Panc1 (cell line): Measurements from ENCODE around the gene SOCS6.

ENCODE experiments used
- CTCF ChIP-seq: fragments of 450-650 bp; IDR thresholded peaks from 2 replicates; pipeline ENCODE4 v1.5.1; 2017; ENCODE audit warnings: mild to moderate bottlenecking
- POLR2AphosphoS5 ChIP-seq: IDR thresholded peaks from 2 replicates; pipeline ENCODE4 v1.6.1; 2012; ENCODE audit warnings: mild to moderate bottlenecking, low read depth, low read length, moderate library complexity
- SIN3A ChIP-seq: IDR thresholded peaks from 2 replicates; pipeline ENCODE4 v1.6.1; 2012; ENCODE audit warnings: low read depth, mild to moderate bottlenecking, low read length, moderate library complexity, borderline replicate concordance; ENCODE audit not compliant: insufficient read depth
- TCF7L2 ChIP-seq: IDR thresholded peaks from 2 replicates; pipeline ENCODE4 v1.6.1; 2011; ENCODE audit warnings: mild to moderate bottlenecking, low read depth, low read length, inconsistent platforms
- TF ChIP-seq, protein P1 (sequence below), 2 experiments: IDR thresholded peaks; 2 replicates each; pipeline ENCODE4 v1.6.1; 2011 to 2012; ENCODE audit warnings: low read depth in 2 of 2, control low read depth in 1 of 2, low read length in 1 of 2, mild to moderate bottlenecking in 1 of 2, moderate library complexity in 1 of 2; ENCODE audit not compliant: insufficient read depth in 1 of 2

GRCh38 chr18:70365361-70365760 lies 76.5 kb downstream of the SOCS6 start:
- TF ChIP-seq CTCF (no peak), SIN3A (no peak), POLR2AphosphoS5 (no peak), TCF7L2 (no peak)
- TF ChIP-seq, protein P1, sequence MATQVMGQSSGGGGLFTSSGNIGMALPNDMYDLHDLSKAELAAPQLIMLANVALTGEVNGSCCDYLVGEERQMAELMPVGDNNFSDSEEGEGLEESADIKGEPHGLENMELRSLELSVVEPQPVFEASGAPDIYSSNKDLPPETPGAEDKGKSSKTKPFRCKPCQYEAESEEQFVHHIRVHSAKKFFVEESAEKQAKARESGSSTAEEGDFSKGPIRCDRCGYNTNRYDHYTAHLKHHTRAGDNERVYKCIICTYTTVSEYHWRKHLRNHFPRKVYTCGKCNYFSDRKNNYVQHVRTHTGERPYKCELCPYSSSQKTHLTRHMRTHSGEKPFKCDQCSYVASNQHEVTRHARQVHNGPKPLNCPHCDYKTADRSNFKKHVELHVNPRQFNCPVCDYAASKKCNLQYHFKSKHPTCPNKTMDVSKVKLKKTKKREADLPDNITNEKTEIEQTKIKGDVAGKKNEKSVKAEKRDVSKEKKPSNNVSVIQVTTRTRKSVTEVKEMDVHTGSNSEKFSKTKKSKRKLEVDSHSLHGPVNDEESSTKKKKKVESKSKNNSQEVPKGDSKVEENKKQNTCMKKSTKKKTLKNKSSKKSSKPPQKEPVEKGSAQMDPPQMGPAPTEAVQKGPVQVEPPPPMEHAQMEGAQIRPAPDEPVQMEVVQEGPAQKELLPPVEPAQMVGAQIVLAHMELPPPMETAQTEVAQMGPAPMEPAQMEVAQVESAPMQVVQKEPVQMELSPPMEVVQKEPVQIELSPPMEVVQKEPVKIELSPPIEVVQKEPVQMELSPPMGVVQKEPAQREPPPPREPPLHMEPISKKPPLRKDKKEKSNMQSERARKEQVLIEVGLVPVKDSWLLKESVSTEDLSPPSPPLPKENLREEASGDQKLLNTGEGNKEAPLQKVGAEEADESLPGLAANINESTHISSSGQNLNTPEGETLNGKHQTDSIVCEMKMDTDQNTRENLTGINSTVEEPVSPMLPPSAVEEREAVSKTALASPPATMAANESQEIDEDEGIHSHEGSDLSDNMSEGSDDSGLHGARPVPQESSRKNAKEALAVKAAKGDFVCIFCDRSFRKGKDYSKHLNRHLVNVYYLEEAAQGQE (IDR thresholded peaks at IDR 0.05; ENCODE audit: insufficient read depth in 1 of 2, low read depth in 2 of 2, low read length in 1 of 2) = no peak
